Colon (tissue), 2 donors: ENCODE measurements around the gene CALN1.

Experiments used
- FAIRE-seq: peaks from 2 replicates; lab custom pipeline; 2012; peaks lifted over from hg19 to GRCh38; lab: Jason Lieb, UNC
- donor health status: control.
- donor health status: control.

Gene CALN1

DNA sequence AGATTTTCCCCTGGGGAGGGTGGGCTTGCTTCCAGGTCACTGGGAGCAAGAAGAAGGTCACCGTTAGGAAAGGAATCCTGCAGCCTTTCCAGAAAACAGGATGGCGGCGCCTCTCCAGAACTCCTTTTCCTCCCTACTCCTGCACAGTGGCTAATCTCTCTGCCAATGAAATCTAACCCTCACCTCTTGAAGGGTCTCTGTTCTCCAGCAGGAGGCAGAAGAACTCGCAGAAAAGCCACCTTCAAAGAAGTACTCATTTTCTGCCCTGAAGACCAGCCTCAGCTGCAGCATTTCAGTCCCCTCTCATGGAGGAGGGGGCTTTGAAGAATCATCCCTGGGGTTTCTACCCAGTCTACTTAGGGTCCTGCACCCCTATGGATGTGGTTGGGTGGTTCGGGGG lies 626.9 kb downstream of the CALN1 start:
- no peak for FAIRE-seq

DNA sequence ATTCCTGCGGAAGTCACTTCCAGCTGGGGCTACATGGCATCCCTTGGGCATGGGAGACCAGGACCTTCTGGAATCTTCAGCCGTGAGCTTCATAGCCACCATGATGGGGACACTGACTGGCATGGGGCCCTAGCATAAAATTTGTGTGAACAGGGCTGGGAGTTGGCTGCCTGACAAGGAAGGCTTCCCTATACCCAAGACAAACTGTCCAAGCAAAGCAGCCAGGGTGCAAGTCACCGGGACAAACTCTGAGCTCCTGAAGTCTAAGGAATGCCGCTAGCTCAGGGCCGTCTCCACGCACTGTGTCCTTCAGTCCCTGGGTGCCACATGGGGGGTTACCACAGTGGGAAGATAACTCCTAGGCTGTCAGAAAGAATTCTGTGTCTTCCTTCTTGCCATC lies 627.4 kb downstream of the CALN1 start:
- FAIRE-seq: no peak

DNA sequence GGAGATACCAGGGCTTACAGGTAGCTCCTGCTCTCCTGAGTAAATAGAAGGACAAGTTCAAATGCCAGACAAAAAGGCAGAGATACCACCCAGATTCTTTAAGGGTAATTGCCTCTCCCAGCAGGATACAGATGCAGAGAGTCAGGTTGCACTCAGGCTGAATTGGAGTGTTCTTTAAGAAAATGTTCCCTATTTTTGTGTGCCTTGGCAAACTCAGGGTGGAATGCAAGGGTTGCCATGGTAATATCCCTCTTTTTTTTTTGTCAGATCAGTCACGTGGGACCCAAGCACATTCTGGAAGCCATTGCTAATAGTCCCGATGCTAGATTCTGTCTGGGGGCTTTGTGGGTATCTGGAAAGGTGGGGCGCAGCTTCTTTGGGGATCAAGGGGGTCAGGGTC lies 628.0 kb downstream of the CALN1 start:
- FAIRE-seq: no peak

DNA sequence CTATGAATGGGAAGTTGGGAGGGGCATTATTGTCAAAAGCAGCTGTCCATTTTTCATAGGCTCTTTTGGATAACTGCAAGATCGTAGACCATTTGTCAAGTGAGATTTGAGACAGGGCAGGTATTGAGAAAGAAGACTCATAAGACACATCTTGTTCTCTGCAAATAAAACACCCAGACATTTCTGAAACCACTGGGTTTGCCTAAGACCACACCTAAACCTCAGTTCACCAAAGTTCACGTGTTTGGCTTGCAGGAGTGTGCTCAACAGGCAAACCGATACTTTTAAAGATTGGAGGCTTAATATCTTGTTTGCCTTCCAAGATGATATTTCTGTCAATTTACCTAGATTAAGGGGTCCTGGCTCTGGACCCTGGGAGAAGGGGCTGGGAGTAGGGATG lies 628.4 kb downstream of the CALN1 start:
- no peak for FAIRE-seq

DNA sequence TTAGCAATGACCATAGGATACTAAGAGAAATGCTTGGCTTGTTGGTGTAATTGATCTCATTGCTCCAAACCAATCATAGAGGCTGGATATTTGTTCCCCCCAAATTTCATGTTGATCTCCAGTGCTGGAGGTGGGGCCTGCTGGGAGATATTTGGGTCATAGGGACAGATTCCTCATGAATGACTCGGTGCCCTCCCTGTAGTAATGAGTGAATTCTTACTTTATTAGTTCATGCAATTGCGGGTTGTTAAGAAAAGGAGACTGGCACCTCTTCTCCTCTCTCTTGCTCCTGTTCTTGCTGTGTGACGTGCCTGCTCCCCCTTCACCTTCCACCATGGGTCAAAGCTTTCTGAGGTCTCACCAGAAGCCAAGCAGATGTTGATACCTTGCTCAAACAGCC lies 630.1 kb downstream of the CALN1 start:
- FAIRE-seq: no peak

DNA sequence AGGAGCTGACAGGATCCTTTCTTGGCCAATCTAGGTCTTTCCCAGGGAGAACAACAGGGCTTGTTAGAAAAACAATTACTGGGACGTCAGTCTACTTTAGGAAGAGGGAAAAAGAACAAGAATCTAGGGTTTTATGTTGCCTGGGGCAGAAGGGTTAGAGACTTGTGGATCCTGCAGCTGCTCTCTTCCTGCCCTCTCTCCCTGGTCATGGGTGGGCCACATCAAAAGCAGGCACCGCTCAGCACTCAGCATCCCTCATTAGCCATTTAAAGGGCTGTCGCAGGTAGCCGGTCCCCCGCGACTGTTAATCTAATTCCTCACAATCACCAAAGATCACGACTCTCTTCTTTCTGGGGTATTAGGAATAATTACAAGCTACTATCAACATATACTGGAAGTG lies 631.9 kb downstream of the CALN1 start:
- FAIRE-seq: no peak

DNA sequence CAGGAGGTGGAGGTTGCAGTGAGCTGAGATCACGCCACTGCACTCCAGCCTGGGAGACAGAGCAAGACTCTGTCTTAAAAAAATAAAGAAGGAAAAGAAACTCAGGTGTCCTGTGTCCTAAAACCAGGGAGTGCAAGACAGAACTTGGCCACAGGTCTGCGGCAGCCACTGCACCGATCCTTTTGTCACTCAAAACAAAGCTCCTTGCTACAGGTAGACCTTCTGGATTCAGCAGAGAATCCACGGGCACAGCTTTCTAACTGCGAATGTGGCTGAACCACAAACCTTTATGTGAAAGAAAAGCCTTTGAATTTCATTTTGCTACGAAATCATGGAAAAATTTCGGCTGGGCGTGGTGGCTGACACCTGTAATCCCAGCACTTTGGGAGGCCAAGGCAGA lies 634.9 kb downstream of the CALN1 start:
- no peak for FAIRE-seq

DNA sequence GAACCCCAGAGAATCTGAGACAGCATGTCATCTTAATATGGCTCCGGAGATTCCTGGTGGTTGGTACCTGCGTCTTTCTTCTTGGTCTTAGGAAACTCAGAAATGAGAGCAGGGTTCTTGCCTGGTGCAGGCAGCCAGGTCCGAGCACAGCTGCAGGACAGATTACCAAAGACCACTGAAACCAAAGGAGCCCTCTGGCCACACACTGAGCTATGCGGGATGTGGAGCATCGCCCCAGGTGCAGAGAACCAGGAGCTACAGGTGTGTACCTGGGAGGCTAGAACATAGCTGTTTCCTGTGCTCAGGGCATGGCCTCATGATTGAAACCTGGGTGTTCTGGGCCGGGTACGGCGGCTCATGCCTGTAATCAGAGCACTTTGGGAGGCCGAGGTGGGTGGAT lies 635.4 kb downstream of the CALN1 start:
- no peak for FAIRE-seq

DNA sequence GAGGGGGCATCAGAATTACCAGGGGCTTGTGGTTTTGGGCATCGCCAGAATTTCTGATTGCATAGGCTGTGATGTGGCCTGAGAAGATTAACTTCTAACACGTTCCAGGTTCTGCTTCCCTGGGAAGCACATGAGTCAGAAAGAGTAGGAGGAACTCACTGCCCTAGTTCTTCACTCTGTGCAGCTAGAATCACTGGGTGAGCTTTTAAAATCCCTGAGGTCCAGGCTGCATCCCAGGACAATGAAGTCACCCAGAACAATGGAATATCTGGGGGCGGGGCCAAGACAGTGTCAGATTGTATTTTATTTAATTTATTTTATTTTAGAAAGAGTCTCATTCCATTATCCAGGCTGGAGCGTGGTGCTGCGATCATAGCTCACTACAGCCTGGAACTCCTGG lies 636.5 kb downstream of the CALN1 start:
- FAIRE-seq: no peak

DNA sequence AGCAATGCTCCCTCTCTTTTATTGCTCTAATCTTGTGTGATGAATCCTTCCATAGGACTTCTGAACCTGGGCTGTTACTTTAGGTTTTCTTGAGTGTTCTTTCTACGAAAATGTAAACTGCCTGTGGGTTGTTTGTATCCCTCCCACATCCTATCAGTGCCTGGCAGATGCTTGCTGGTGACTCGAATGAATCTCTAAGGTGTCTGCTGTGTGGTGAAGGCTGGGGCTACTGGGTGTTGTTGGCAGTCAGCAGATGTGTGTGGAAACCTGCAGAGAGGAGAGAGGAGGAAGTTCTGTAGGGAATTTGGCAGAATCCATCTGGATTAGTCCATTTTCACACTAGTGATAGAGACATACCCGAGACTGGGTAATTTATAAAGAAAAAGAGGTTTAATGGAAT lies 639.4 kb downstream of the CALN1 start:
- no peak for FAIRE-seq

DNA sequence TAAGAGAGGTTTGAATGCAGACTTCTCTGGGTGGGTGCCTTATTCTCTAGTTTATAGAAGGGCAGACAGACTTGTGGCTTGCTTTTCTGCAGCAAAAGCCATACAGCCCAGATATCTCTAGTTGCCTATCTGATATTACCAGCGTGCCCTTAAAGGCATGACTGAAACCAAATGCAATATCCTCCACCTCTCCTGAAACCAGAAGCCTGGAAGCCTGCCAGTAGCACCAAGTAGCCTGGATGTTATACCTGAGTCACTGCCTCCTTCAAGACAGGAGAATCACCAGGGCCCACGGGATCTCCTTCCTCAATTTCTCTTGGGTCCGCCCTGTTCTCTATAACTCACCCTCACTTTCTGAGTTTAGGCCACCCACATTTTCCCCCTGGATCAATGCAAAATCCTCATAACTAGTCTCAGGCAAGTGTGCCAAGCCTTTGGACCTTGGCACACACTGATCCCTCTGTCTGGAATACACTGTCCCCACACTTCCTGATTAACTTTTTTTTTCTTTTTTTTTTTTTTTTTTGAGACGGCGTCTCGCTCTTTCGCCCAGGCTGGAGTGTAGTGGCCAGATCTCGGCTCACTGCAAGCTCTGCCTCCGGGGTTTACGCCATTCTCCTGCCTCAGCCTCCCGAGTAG lies 641.8 kb downstream of the CALN1 start:
- no peak for FAIRE-seq

DNA sequence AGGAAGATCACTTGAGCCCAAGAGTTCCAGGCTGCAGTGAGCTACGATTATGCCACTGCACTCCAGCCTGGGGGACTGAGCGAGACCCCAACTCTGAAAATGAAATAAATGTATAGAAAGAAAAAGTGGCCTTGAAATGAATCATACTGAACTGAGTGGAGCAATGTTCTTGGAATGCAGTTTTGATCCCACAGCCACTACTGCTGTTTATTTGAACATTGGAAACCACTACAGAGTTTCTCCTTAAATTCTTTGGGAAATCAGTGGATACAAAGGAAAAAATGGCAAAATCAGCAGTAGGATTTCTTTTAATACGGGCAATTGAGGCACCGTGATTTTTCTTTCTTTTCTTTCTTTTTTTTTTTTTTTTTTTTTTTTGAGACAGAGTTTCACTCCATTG lies 642.8 kb downstream of the CALN1 start:
- FAIRE-seq: no peak

DNA sequence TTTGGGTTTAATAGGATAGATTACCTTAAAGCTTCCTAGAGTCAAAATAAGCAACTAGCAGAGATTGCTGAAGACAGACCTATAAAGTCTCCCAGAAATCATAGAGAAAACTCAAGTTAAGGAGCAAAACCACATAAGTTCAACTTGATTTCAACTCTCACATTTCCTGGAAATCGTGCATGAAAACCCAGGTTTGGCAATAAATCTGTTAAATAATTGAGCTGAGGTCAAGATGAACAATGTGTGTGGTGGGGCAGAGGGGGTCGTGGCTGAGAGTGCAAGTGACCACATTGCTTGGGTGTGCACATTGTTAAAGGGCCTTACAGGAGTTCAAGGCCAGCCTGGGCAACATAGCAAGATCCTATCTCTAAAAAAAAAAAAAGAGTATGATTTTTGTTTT lies 643.7 kb downstream of the CALN1 start:
- no peak for FAIRE-seq

DNA sequence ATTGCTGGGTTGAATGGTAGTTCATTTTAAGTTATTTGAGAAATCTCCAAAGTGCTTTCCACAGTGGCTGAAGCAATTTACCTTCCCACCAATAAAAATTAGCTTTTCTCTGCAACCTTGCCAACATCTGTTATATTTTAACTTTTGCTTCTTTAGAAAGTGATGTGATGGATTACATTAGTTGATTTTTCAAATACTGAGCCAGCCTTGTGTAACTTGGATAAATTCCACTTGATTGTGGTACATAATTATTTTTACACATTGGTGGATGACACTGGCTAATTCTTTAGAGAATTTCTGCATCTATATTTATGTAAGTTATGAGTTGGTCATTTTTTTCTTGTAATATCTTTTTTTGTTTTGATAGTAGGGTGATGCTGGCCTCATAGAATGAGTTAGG lies 646.1 kb downstream of the CALN1 start:
- FAIRE-seq: no peak

DNA sequence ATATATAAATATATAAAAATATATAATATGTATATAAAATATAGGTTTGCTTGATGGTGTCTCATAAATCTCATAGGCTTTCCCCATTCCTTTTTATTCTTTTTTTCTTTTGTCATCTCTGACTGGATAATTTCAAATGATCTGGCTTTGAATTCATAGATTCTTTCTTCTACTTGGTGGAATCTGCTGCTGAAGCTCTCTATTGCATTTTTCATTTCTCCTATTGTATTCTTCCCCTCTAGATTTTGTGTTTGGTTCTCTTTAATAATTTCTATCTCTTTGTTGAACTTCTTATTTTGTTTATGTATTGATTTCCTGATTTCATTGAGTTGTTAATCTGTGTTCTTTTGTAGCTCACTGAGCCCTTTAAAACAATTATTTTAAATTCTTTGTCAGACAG lies 650.8 kb downstream of the CALN1 start:
- FAIRE-seq: no peak

DNA sequence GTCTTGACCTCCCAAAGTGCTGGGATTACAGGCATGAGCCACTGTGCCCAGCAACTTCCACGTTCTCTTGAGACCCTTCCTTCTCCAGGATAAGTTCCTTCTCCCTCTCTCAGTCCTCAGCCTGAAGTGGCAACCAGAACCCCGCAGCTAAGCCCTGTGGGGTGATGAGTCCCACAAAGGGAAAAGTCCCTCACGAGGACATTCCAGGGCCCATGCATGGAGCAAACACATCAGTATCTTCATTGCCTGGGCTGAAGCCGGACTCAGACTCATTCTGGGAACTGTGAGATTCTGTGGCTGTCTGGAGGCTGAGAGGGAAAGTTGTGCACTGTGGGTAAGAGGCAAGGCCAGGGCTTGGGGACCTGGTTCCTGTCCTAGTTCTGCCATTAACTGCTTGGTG lies 657.3 kb downstream of the CALN1 start:
- no peak for FAIRE-seq

DNA sequence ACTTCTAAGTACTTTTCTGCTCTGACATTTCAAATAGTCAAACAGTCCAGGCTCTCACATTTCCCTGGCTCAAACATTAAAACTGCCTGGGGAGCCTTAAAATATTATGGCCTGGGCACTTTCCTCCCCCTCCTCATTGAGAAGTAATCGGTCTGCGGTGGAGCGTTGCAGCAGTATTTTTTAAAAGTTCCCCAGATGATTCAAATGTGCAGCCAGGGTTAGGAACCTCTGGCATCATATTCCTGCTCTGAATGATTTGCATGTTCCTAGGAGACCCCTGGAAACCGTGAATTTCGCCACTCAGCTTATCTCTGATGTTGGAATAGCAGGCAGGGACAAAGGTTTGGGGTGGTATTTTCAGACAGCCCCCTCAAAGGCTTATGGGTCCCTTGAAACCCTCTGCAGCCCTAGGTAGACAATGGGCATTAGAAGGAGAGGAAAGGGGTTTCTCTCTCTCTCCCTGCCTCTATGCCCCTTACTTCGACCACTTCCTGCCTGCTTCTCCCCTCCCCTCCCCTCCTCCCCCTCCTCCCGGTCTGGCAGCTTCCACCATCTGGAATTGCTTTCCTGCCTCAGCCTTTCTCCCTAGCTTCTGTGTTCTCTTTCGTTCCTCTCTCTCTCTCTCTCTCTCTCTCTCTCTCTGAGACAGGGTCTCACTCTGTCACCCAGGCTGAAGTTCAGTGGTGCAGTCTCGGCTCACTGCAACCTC lies 658.0 kb downstream of the CALN1 start:
- no peak for FAIRE-seq

DNA sequence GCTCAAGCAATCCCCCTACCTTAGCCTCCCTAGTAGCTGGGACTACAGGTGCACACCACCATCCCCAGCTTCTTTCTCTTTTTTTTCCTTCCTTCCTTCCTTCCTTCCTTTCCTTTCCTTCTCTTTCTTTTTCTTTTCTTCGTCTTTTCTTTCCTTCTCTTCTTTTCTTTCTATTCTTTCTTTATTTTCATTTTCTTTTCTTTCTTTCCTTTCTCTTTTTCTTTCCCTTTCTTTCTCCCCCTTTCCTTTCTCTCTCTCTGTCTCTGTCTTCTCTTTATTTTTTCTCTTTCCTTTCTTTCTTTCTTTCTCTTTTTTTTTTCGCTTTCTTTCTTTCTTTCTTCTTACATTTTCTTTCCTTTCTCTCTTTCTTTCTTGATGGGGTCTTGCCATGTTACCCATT lies 658.9 kb downstream of the CALN1 start:
- FAIRE-seq: no peak

DNA sequence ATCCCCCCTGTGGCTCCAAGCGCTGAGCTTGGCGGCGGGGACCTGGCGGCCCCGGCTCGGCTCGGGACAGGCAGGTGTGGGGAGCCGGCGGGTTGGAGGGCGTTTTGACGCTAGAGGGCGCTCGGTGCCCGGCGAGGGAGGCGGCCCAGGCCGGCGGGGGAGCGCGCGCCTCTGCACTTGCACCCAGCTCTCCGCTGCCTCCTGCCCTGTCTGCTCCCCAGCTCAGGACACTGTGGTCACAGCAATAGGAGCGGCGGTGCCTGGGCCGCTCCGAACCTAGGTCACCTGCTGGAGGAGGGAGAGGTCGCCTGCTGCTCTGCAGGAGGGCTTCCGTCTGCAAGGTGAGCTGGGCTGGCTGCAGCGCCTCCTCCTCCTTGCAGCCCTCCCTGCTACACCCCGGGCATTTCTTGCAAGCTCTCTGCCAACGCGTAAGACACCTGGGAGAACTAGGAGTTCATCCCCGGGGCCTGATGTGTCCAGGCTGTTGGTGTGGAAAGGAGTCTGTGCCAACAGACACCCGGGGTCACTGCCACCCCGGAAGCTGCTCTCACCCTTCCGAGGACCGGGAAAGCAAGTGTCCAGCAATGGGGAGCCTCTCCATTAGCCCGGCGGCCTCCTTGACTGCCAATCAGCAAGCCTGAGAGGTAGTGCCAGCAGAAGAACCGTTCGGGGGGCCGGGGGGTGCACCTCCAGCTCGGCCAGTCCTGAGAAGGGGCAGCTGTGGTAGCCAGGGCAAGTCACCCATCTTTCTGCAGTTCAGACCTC lies 659.8 kb downstream of the CALN1 start:
- no peak for FAIRE-seq

DNA sequence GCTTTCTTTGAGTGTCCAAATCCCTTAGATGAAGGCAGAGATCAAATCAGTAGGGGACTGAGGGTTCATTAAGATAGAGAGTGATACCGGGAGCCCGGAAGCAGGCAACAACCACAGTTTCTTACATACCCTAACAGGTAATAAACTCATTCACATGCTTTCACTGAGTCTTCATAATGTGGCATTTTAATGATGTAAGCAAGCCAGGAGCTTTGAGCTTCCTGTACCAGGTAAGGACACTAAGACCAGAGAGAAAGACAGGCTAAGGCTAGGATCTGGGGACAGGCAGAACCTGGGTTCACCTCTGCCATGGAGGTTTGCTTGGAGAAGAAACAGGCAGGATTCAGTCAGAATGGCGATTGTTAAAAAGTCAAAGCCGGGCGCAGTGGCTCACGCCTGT lies 661.8 kb downstream of the CALN1 start:
- no peak for FAIRE-seq

DNA sequence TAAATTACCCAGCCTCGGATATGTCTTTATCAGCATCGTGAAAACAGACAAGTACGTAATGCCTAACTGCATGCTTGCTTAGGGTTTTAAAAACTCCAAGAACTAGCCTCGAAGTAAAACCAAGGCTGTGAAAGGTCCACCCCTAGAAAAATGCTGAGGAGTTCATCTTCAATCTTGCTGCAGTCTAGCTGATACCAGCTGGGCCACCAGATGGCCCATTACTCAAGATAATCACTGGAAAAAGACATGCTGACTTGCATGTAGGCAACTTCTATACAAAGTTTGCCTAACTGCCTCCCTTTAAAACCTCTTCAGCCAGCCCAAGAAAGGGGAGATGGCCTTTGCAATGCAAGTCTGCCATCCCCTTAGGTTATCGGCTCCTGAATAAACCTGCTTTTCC lies 666.1 kb downstream of the CALN1 start:
- FAIRE-seq: no peak

DNA sequence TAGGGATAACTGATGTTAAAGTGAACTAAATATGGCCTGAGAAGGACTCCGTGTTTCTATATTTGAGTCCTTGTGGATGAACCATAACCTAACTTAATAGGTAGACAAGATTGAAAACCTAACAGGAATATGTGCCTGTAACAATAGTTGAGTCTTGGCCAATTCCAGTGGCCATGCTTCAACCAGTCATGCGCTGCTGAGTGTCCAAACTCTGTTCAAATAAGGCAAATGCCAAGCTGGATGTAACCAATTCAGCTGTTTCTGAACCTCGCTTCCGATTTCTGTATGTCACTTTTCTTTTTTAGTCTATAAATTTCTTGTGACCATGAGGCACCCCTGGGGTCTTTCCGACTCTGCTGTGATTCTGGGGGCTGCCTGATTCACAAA lies 672.0 kb downstream of the CALN1 start:
- FAIRE-seq: no peak

DNA sequence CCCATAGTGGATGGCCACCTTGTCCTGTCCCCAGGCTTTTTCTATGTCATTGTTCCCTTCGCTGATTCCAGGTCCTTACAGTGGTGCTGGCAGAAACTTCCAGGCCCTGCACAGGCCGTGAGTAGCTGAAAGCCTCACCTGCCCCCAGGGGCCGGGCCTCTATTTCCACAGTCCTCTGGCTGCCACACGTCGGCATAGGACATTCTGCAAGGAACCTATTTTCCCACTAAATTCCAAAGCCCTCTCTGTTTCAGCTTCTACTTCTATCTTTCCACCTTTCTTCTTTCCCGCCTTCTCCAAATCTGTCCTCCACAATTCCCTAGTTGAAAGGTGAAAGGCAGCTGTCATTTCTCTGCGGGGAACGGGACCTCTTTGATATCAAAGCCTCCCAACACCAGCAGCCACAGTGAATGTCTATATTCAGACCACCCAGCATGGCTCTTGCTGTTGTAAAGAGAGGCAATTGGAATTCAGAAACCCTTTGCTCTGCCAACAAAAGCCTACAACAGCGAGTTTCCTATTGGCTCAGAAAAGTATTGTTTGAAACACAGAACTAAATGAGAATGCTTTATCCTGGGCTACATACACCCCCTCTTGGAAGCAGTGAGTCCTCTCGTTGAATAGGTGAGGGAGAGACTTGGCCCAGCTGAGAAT lies 672.5 kb downstream of the CALN1 start:
- no peak for FAIRE-seq
